Measurements from ENCODE around the gene FAM114A1. TPM values are rescaled to one million over a fixed set of nuclear protein-coding genes. Genes with fewer than 3 reads are reported as not detected.

The FAM114A1 gene
- total RNA-seq, 1 donor from 2014 or later, result 7.4 TPM

- Histone ChIP-seq H3K4me2 (no peak overlapping the region), H3K4me1 (peaks cover 16% of the 10 kb centered on the region), H4K20me1 (ENCODE audit: low read depth) (no peaks in the 10 kb centered on the region), H3F3A (ENCODE audit: low read depth) (peaks cover 9% of the 10 kb centered on the region), H3K9me3 (ENCODE audit: low read depth) (no peaks in the 10 kb centered on the region), H2AFZ (replicated peaks) (peak overlapping the region; percentile 13), H3K27ac (no peak overlapping the region), H3K4me3 (no peak overlapping the region), H3K79me2 (ENCODE audit: low read depth) (no peaks in the 10 kb centered on the region), H3K9ac (no peak overlapping the region), H3K27me3 (no peaks in the 10 kb centered on the region), H3K36me3 (no peaks in the 10 kb centered on the region)
- Mint-ChIP-seq H3K27ac (peak overlapping the region; percentile 1), H3K4me1 (peaks cover 24% of the 10 kb centered on the region), H3K36me3 (no peaks in the 10 kb centered on the region), H3K4me3 (no peak overlapping the region), H3K9me3 (no peaks in the 10 kb centered on the region), H3K27me3 (ENCODE audit: insufficient read depth, low read depth) (no peaks in the 10 kb centered on the region)
- TF ChIP-seq CTCF (IDR thresholded peaks at IDR 0.05), result no peak
- TF ChIP-seq EZH2 (IDR thresholded peaks at IDR 0.05), result no peak
- no peak for TF ChIP-seq EZH2phosphoT487 (IDR thresholded peaks at IDR 0.05)
- DNase-seq (ENCODE audit: low spot score), result no peak
These were observed 82.6 kb downstream of the FAM114A1 start for GRCh38 chr4:38950159-38950558.

GRCh38 chr4:38950734-38951133 lies 83.1 kb downstream of the FAM114A1 start:
- Histone ChIP-seq H3K4me2 (no peak overlapping the region), H3K27me3 (no peaks in the 10 kb centered on the region), H3K36me3 (no peaks in the 10 kb centered on the region), H4K20me1 (ENCODE audit: low read depth) (no peaks in the 10 kb centered on the region), H3K9me3 (ENCODE audit: low read depth) (no peaks in the 10 kb centered on the region), H3K4me3 (no peak overlapping the region), H3F3A (ENCODE audit: low read depth) (peaks cover 9% of the 10 kb centered on the region), H3K79me2 (ENCODE audit: low read depth) (no peaks in the 10 kb centered on the region), H3K9ac (no peak overlapping the region), H3K27ac (no peak overlapping the region), H2AFZ (replicated peaks) (peak overlapping the region; percentile 13), H3K4me1 (peaks cover 19% of the 10 kb centered on the region)
- TF ChIP-seq CTCF (IDR thresholded peaks at IDR 0.05) (no peak), EZH2phosphoT487 (IDR thresholded peaks at IDR 0.05) (no peak), EZH2 (IDR thresholded peaks at IDR 0.05) (no peak)
- H3K27me3 Mint-ChIP-seq (ENCODE audit: insufficient read depth, low read depth), result no peaks in the 10 kb centered on the region
- DNase-seq (ENCODE audit: low spot score), result no peak
- no peaks in the 10 kb centered on the region for H3K36me3 Mint-ChIP-seq
- H3K4me3 Mint-ChIP-seq, result no peak overlapping the region
- no peak overlapping the region for H3K27ac Mint-ChIP-seq
- no peaks in the 10 kb centered on the region for H3K9me3 Mint-ChIP-seq
- H3K4me1 Mint-ChIP-seq, result peaks cover 24% of the 10 kb centered on the region

GRCh38 chr4:38951598-38951997 lies 84.0 kb downstream of the FAM114A1 start:
- DNase-seq (ENCODE audit: low spot score), result no peak
- H3K4me3 Mint-ChIP-seq, result no peak overlapping the region
- H3K27me3 ChIP-seq, result no peaks in the 10 kb centered on the region
- H4K20me1 ChIP-seq (ENCODE audit: low read depth), result no peaks in the 10 kb centered on the region
- H3K4me1 ChIP-seq, result peaks cover 27% of the 10 kb centered on the region
- no peak overlapping the region for H2AFZ ChIP-seq (replicated peaks)
- peaks cover 28% of the 10 kb centered on the region for H3K4me1 Mint-ChIP-seq
- no peaks in the 10 kb centered on the region for H3K27me3 Mint-ChIP-seq (ENCODE audit: insufficient read depth, low read depth)
- no peaks in the 10 kb centered on the region for H3K9me3 ChIP-seq (ENCODE audit: low read depth)
- peaks cover 9% of the 10 kb centered on the region for H3F3A ChIP-seq (ENCODE audit: low read depth)
- TF ChIP-seq EZH2phosphoT487 (IDR thresholded peaks at IDR 0.05), result no peak
- no peak for TF ChIP-seq EZH2 (IDR thresholded peaks at IDR 0.05)
- TF ChIP-seq CTCF (IDR thresholded peaks at IDR 0.05), result no peak
- no peaks in the 10 kb centered on the region for H3K36me3 Mint-ChIP-seq
- H3K4me3 ChIP-seq, result no peak overlapping the region
- H3K9me3 Mint-ChIP-seq, result no peaks in the 10 kb centered on the region
- no peak overlapping the region for H3K9ac ChIP-seq
- H3K4me2 ChIP-seq, result no peak overlapping the region
- no peaks in the 10 kb centered on the region for H3K79me2 ChIP-seq (ENCODE audit: low read depth)
- no peak overlapping the region for H3K27ac ChIP-seq
- H3K36me3 ChIP-seq, result no peaks in the 10 kb centered on the region
- no peak overlapping the region for H3K27ac Mint-ChIP-seq

Data from neural progenitor cell (in vitro differentiated cells).